C4-2B (cell line): ENCODE results near the gene PIK3AP1.

Experiments
- H3K27ac ChIP-seq: fragments of 450-650 bp; 2 replicates; pipeline ENCODE4 v1.5.1; 2017
- CTCF ChIP-seq: fragments of 450-650 bp; conservative IDR thresholded peaks from 2 replicates; pipeline ENCODE4 v1.5.1; 2017; ENCODE audit warnings: mild to moderate bottlenecking
- ZFX ChIP-seq: fragments of 450-650 bp; IDR thresholded peaks from 2 replicates; pipeline ENCODE4 v1.6.1; 2017

The PIK3AP1 gene

GRCh38 chr10:96692427-96692826, 27.9 kb downstream of the PIK3AP1 start:
- no peak overlapping the region for H3K27ac ChIP-seq
- TF ChIP-seq CTCF (no peak), ZFX (no peak)

- TF ChIP-seq ZFX (no peak), CTCF (no peak)
- no peak overlapping the region for H3K27ac ChIP-seq
Measured at GRCh38 chr10:96691761-96692160, 28.6 kb downstream of the PIK3AP1 start.

- TF ChIP-seq CTCF (no peak), ZFX (no peak)
- no peak overlapping the region for H3K27ac ChIP-seq
Measured at GRCh38 chr10:96690755-96691730, 29.3 kb downstream of the PIK3AP1 start.

GRCh38 chr10:96688789-96689188, 31.5 kb downstream of the PIK3AP1 start:
- TF ChIP-seq CTCF (no peak), ZFX (no peak)
- no peak overlapping the region for H3K27ac ChIP-seq

GRCh38 chr10:96687317-96688012, 32.8 kb downstream of the PIK3AP1 start:
- H3K27ac ChIP-seq: no peak overlapping the region
- no peak for TF ChIP-seq ZFX
- no peak for TF ChIP-seq CTCF

- no peak for TF ChIP-seq ZFX
- no peak overlapping the region for H3K27ac ChIP-seq
Measured at GRCh38 chr10:96686514-96686913, 33.8 kb downstream of the PIK3AP1 start.

GRCh38 chr10:96685306-96685705, 35.0 kb downstream of the PIK3AP1 start:
- TF ChIP-seq CTCF (no peak), ZFX (no peak)
- no peak overlapping the region for H3K27ac ChIP-seq
